NCI-H2171 treated with DMSO at 0.1 percent for 48 hours (cell line): ENCODE measurements around the gene E2F1.

Source experiments
- DNase-seq: peaks from one replicate; lab custom pipeline; 2025; lab: John Stamatoyannopoulos, UW

Gene E2F1

DNA sequence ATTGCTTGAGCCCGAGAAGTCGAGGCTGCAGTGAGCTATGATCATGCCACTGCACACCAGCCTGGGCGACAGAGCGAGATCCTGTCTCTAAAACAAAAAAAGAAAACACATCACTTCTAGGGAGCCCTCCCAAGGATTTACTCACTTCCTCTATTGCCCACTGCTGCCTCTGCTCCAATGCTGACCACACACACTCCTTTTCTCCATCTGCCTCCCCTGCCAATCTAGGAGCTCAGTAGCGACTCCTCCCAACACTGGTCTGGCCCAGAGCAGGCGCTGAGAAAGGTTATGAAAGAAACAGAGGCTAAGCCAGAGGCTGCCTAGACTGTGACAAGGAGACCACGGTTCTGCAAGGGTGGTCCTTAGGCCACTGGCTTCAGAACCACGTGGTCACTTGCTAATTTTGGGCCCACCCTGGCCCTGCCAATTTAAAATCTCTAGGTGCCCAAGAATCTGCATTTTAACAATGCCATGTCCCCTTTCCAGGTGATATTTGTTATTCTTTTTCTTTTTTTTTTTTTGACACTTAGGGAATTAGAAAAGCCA is 1.3 kb upstream of the E2F1 start:
- no peak for DNase-seq

GRCh38 chr20:33686984-33687366 is 790 bp upstream of the E2F1 start:
- DNase-seq = no peak

GRCh38 chr20:33685328-33686099 is 671 bp downstream of the E2F1 start:
- DNase-seq = no peak

GRCh38 chr20:33684533-33685327 is 1.5 kb downstream of the E2F1 start:
- DNase-seq = peak; percentile 98

DNA sequence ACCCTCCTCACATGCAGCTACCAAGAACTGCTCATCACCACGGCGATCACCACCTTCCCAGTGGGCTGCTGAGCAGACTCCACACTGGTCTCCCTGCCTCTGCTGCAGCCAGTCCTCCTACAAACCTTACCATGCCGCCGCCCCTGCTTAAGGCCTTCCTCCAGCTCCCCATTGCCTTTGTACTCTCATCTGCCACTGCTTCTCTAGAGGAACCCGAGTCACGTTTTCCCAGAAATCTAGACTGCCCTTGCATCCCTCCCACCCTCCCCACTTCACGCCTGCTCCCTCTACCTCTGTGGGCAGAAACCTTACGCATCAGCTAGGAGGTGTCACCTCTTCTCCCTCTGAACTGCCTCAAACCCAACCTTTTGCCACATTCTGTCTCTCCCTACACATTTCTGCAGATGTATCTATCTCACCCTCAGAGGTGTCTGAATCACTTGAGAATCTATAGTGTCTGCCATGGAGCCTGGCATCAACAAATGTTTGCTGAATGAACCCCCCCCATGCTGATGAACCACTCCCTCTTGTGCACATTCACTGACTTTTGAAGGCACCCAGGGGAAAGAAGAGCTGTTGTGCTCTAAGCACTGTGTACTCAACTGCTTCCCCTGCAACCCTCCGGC is 4.3 kb downstream of the E2F1 start:
- no peak for DNase-seq

DNA sequence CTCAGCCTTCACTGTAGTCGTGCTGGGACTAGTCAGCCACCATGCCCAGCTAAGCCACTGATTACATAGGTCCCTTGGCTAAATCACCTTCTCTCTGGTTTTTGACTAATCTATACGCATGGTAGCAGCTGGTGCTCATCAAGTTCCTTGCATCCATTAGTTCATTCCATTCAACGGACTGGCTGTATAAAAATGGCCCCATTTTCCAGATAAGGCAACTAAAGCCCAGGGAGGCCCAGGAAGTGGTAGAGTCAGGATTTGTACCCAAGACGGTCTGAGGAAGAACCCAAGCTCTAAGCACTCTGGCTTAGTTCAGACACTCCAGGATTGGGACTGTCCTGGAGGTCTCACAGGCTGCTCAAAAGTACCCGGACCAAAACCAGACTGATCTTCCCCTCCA is 4.9 kb downstream of the E2F1 start:
- DNase-seq = no peak

- DNase-seq = no peak
Measured at GRCh38 chr20:33680686-33681085, 5.5 kb downstream of the E2F1 start.

DNA sequence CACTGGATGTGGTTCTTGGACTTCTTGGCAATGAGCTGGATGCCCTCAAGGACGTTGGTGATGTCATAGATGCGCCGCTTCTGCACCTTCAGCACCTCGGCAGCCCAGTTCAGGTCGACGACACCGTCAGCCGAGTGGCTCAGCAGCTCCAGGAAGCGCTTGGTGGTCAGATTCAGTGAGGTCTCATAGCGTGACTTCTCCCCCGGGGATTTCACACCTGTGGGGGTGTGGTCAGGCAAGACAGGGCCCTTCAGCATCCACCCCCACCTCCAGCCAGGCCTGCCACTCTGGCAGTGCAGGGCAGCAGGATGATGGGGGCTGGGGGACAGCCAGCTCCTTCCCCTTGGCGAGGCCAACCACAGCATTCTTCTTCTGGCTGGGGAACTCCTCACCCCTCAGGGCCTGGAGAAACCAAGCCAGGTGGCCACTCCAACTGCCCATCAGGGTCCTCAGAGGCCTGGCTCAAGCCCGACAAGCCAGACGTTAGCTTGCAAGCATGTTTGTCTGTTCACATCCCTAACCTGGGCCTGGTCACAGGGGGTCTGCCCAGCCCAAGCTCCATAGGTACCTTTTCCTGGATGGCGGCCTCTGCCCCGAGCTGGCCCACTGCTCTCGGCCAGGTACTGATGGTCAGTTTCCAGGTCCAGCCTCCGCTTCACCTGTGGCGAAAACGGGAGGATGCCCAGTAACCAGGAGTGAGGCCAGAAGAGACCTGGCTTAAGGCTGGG is 6.3 kb downstream of the E2F1 start:
- DNase-seq = no peak

- no peak for DNase-seq
Measured at GRCh38 chr20:33677991-33678702, 8.0 kb downstream of the E2F1 start.

- DNase-seq = no peak
Measured at GRCh38 chr20:33676652-33677645, 9.2 kb downstream of the E2F1 start.

DNA sequence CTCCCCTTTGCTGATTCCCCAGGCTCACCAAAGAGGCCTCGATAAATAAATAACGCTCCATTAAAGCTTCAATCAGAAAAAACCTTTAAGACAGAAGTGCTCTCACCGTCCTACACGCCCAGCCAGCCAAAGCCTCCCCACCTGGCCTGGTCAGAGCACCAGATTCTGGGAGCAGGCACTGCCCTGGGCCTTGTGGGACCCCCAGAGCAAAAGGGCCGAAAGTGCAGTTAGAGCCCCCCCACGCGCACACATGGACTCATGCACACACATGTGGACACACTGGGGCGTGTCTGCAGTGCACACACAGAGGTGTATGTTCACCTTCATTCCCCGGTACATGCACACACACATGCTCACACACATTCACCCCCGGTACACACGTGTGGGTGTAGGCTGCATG is 10.1 kb downstream of the E2F1 start:
- no peak for DNase-seq

- DNase-seq = peak; percentile 57
Measured at GRCh38 chr20:33675136-33675959, 10.8 kb downstream of the E2F1 start.

- peak; percentile 74 for DNase-seq
Measured at GRCh38 chr20:33674294-33675135, 11.7 kb downstream of the E2F1 start, which contains the start of gene NECAB3. Gene NECAB3, minus strand, starts transcription at chr20:33674428. Its CDS starts 76 bp downstream, at chr20:33674352.

GRCh38 chr20:33673410-33674293 is 12.5 kb downstream of the E2F1 start:
- DNase-seq = peak; percentile 40

DNA sequence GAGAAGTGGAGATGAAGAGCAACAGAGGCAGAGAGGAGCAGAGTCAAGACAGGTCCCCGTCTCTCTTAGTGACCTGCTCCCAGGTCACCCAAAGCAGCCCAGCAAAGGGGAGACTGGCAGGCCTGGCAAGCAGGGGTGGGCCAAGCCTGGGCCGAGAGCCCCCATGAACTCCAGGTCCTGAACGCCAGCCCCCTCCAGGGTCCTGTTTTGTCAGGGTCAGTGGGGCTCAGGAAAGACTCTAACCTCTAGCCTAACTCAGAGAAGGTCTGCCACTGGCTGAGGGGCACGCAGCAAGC is 13.1 kb downstream of the E2F1 start:
- DNase-seq = no peak

- DNase-seq = peak; percentile 75
Measured at GRCh38 chr20:33672426-33673113, 13.6 kb downstream of the E2F1 start.
